AG04449 (cell line): ENCODE results near the gene KLHL13.

Experiments used
- CTCF ChIA-PET: fragments of 350-600 bp; formaldehyde crosslinking; extraction: SDS; loops from one replicate; lab custom pipeline; 2021; ENCODE audit warnings: antibody characterized with exemption; lab: Yijun Ruan, JAX
- POLR2A ChIA-PET: fragments of 400-600, 350-600 bp; formaldehyde crosslinking; extraction: SDS; loops from one replicate; lab custom pipeline; 2020; ENCODE audit warnings: antibody characterized with exemption, inconsistent platforms; lab: Yijun Ruan, JAX
- DNase-seq: peaks from one replicate; pipeline ENCODE4 v3.0.0-alpha.2; 2010; ENCODE audit warnings: low read depth, low spot score
- H3K4me3 ChIP-seq: 2 replicates; pipeline ENCODE4 v1.5.1; 2011; ENCODE audit warnings: low read depth, mild to moderate bottlenecking, control low read depth, low read length
- CTCF ChIP-seq: IDR thresholded peaks from one replicate; pipeline ENCODE4 v1.5.1; 2011; ENCODE audit warnings: mild to moderate bottlenecking, moderate library complexity, low read length, control low read depth, inconsistent platforms; ENCODE audit not compliant: insufficient read depth; ENCODE audit errors: missing control alignments

Gene KLHL13

GRCh38 chrX:118056870-118057269 lies 59.7 kb downstream of the KLHL13 start:
- CTCF ChIA-PET, result no interaction called here
- no peak for DNase-seq
- TF ChIP-seq CTCF, result no peak

GRCh38 chrX:118049713-118050112 lies 66.9 kb downstream of the KLHL13 start:
- ChIA-PET CTCF (no interaction called here), POLR2A (no interaction called here)
- H3K4me3 ChIP-seq, result no peak overlapping the region
- DNase-seq, result no peak
- no peak for TF ChIP-seq CTCF

More at GRCh38 chrX:118056870-118057269, 59.7 kb downstream of the KLHL13 start:
- POLR2A ChIA-PET, result no interaction called here
- no peak overlapping the region for H3K4me3 ChIP-seq

- no peak for TF ChIP-seq CTCF
- DNase-seq, result no peak
- H3K4me3 ChIP-seq, result no peak overlapping the region
- ChIA-PET CTCF (no interaction called here), POLR2A (no interaction called here)
These were observed 69.0 kb downstream of the KLHL13 start for GRCh38 chrX:118047446-118048186.

- ChIA-PET CTCF (no interaction called here), POLR2A (no interaction called here)
- H3K4me3 ChIP-seq, result no peak overlapping the region
- DNase-seq, result no peak
- TF ChIP-seq CTCF, result no peak
These were observed 77.0 kb downstream of the KLHL13 start for GRCh38 chrX:118039591-118039990.

- H3K4me3 ChIP-seq, result no peak overlapping the region
- CTCF ChIA-PET, result no interaction called here
- POLR2A ChIA-PET, result no interaction called here
- no peak for DNase-seq
- TF ChIP-seq CTCF, result no peak
These were observed 77.8 kb downstream of the KLHL13 start for GRCh38 chrX:118038614-118039365.

- ChIA-PET POLR2A (no interaction called here), CTCF (no interaction called here)
- TF ChIP-seq CTCF, result no peak
- no peak overlapping the region for H3K4me3 ChIP-seq
- no peak for DNase-seq
These were observed 90.0 kb downstream of the KLHL13 start for GRCh38 chrX:118026631-118027030.
